ENCODE results near the gene RRP1. TPM values are rescaled to one million over a fixed set of nuclear protein-coding genes. Genes with fewer than 3 reads are reported as not detected.

The RRP1 gene
- total and polyA plus RNA-seq, 9 of the 15 experiments (the other 6 are each of a cell fraction or from before 2014, with no cell fraction given), result 0.89 to 105 (median 51.6) TPM

- peak; percentile 69 for TF ChIP-seq TFAP4 (CRISPR knock-in tag; IDR thresholded peaks at IDR 0.05; ENCODE audit: borderline replicate concordance)
- no peak for TF ChIP-seq NCOA6 (IDR thresholded peaks at IDR 0.05)
- 0 out of 2 replicates have a peak, but pooled peaks have one; percentile 37 for TF ChIP-seq SAFB (IDR thresholded peaks at IDR 0.05; ENCODE audit: borderline replicate concordance, low read depth, low read length)
- 0 out of 2 replicates have a peak, but pooled peaks have one; percentile 57 for TF ChIP-seq ZNF592 (IDR thresholded peaks at IDR 0.05)
- no peak for TF ChIP-seq ZNF280A (IDR thresholded peaks at IDR 0.05; ENCODE audit: low read depth, partially characterized antibody)
- no peak for TF ChIP-seq ZNF518B (CRISPR knock-in tag; IDR thresholded peaks at IDR 0.05)
- peak; percentile 27 for TF ChIP-seq E2F8 (IDR thresholded peaks at IDR 0.05; ENCODE audit: low read depth, partially characterized antibody)
- TF ChIP-seq ATF7 (IDR thresholded peaks at IDR 0.05), result peak; percentile 96
- no peak for TF ChIP-seq KAT2B (IDR thresholded peaks at IDR 0.05; ENCODE audit: low read depth, low read length)
- peak; percentile 93 for TF ChIP-seq HCFC1 (IDR thresholded peaks at IDR 0.05; ENCODE audit: low read depth, low read length)
- peak; percentile 37; the same call in 1 of the 2 replicates for TF ChIP-seq ERF (CRISPR knock-in tag; IDR thresholded peaks at IDR 0.05)
- peak; percentile 91 for TF ChIP-seq SMC3 (conservative IDR thresholded peaks at IDR 0.05; ENCODE audit: insufficient read depth, low read depth, low read length)
Measured at GRCh38 chr21:43789276-43790009, at the start of gene RRP1 (continued).

Data from K562 (cell line).